Left lobe of liver (tissue), 2 donors: ENCODE measurements around the gene B3GLCT. TPM values are rescaled to one million over a fixed set of nuclear protein-coding genes. Genes with fewer than 3 reads are reported as not detected.

Experiments used
- ATAC-seq: fragments of 200-7000 bp; cut with Tn5 transposase; one replicate; pipeline ENCODE4 v1.9.1; 2020; ENCODE audit warnings: mild to moderate bottlenecking, moderate library complexity
- DNase-seq: peaks from one replicate; pipeline ENCODE4 v3.0.0-alpha.2; 2020; ENCODE audit warnings: low spot score
- total RNA-seq: library from RNA; stranded (reverse); gene quantifications from one replicate; pipeline ENCODE4 v1.2.1, GENCODE V29; 2021
- donor health status: DM: no; HTN: no; CAD: no; lungs with moderate emphysema.
- donor health status: DM: no; HTN: yes; CAD: no.

The B3GLCT gene
- total RNA-seq, 1 donor from 2014 or later, result 3.3 TPM

DNA sequence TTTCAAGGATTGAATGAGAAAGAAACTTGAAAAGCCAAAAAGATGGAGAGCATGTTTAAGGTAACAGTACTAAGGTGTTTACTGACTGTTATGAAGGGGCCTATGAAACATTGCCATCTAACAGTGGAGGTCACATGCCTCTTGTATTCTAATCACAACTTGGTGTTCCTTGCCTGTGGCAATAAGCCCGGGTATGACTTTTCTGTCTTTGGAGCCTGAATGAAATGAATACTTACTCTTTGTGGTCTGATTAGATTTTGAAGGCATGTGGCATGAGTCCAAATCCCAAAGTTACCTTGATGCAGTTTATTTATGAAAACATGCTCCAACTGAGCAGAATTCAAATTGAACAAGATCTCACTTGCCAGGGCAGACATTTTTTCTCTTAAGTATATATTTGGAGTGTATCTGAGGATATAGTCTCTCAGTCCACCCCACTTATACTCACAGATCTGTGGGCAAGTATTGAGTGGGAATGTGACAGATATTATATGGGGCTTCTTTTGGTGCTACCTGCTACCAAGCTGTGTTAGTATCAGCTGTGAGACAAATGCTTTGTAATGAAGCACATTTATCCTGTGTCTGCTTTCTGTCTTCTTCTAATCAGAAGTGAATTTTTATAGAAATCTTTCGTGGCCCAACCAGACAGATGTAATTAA, 67.5 kb downstream of the B3GLCT start:
- DNase-seq (no peak), ATAC-seq (no peak)

DNA sequence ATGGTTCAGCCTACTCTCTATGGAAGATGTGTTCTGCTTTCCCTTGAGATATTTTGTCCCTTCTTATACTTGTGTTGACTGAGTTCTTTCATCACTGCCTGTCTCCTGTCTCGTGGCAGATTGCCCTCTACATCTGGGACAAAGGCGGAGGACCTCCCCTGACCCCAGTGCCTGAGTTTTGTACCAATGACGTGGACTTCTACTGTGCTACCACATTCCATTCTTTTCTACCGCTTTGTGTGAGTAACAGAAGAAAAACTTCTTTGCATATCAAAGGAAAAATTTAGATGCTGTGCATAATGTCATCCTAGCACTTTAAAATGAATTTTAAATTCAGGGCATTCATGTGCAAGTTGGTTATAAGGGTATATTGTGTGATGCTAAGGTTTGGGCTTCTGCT, 74.6 kb downstream of the B3GLCT start:
- no peak for ATAC-seq
- DNase-seq, result no peak

DNA sequence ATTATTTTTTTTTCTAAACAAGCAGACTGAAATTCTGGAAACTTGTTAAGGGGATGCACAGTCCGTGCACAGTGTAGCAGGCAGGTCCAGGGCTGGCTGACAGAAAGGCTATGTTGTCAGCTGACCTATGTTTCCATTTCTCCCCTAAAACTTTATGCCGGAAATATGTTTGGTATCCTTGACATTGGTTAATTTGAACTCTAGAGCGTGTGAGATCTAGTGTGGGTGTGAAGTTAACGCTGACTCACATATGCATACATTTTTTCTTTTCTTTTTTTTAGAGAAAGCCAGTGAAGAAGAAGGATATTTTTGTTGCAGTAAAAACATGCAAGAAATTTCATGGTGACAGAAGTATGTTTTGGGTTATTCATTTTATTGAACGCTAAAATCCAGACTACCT, 76.6 kb downstream of the B3GLCT start:
- ATAC-seq (no peak), DNase-seq (no peak)

GRCh38 chr13:31278869-31279268, 79.1 kb downstream of the B3GLCT start:
- DNase-seq (no peak), ATAC-seq (no peak)

DNA sequence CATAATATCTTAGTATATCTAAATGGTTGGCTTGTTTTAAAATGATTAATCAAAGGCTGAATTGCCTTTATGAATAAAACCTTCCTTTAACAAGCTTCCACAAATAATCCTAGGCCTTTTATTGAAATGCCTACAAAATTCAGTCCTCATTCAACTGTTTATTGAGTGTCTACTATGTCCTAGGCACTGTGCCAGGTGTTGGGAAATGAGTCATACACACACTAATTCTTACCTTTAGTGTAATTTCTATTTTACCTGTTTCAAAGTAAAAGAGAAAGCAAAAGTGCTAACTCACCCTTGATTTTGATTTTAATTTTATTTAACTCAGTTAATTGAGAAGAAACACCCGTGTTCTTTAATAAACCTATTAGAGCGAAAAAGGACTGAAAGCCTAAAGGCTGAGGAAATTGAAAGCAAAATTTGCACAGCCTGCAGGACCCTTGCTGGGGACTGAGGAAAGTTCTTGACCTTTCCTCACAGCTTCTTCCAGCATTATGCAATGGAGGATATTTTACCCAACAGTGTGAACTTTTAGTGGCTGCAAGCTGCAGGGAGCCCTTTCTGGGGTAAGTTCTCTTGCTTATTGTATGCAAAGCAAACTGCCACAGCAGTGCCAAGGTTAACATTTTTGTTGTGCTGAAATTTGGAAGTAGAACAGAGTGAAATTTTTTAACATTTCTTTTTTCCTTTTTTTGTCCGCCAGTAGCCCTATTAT, 83.1 kb downstream of the B3GLCT start:
- ATAC-seq (no peak), DNase-seq (no peak)

DNA sequence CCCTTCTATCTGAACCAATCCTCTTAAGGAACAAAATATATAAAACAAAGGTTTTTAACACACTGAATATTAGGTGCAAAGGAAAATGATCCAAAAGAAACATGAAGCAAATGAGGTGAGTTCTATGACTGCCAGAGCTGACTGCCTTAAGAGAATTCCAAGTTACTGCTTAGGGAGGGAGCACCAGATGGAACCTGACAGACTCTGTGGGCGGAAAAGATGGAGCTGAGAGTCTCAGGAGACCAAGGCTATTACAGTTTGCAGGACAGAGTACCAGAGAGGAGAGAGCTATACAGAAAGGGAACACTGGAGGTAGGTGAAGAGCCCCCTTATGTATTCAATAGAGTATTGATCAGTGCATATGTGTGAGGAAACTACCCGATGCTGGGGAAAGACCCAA, 87.2 kb downstream of the B3GLCT start:
- DNase-seq (no peak), ATAC-seq (no peak)

GRCh38 chr13:31301119-31301518, 101.3 kb downstream of the B3GLCT start:
- DNase-seq (no peak), ATAC-seq (no peak)

DNA sequence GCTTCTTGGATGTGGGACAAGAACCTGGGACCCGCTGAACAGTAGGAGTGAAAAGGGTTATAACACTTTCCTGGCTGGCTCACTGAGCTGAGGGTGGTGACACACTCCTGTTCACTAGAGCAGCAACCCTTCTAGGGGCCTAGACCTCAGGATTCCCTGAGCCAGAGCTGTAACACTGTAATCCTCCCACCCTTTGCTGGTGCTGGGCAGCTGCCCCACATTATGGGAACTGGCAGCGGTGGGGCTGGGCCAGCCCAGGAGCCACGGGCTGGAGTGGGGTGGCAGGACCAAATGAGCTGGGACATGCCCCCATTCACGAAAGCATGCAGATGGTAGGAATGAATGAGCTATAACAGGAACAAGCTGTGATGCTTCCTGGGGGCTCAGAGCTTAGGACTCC, 110.6 kb downstream of the B3GLCT start:
- ATAC-seq, result no peak
- no peak for DNase-seq

DNA sequence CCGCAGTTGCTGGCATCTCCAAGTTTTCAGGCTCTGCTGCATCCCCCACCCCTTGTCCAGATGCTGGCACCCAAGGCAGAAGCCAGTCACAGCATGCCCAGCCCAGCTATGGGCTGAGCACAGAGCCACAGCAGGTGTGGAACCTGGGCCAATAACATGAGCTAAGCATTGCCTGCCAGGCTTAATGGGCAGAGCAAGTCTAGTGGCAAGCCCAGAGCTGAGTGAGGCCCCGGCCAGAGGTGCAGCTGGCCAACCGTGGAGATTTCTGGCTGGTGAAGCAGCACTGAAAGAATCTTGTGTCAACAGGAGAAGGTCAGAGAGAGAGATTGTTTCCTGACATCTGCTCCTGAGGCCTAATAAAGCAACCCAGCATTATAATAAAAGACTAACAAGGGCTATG, 111.0 kb downstream of the B3GLCT start:
- ATAC-seq (no peak), DNase-seq (no peak)

GRCh38 chr13:31311921-31312320, 112.1 kb downstream of the B3GLCT start:
- DNase-seq (no peak), ATAC-seq (no peak)

DNA sequence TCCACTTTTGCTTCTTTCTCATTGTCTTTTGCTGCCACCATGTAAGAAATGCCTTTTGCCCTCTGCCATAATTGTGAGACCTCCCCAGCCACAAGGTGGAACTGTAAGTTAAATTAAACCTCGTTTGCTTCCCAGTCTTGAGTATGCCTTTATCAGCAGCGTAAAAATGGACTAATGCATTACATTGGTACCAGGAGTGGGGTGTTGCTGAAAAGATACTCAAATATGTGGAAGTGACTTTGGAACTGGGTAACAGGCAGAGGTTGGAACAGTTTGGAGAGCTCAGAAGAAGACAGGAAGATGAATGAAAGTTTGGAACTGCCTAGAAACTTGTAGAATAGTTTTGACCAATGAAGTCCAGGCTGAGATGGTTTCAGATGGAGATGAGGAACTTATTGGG, 115.2 kb downstream of the B3GLCT start:
- DNase-seq (no peak), ATAC-seq (no peak)

DNA sequence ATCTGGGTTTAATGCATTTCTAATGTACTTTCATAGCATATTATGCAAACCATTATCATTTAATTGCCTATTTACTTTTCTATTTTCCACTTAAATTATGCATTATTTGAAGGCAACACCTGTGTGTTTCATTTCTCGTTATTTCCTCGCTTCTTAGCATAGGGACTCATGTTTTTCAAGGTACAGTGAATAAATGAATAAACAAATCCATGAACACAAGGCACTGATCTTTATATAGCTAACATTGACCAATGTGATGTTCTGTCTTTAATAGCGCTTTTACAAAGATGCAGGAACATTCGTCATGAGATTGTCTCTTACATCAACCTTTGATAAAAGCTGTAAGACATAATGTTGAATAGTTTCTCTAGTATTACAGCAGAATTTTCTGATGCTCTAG, 121.2 kb downstream of the B3GLCT start:
- ATAC-seq, result no peak
- no peak for DNase-seq

DNA sequence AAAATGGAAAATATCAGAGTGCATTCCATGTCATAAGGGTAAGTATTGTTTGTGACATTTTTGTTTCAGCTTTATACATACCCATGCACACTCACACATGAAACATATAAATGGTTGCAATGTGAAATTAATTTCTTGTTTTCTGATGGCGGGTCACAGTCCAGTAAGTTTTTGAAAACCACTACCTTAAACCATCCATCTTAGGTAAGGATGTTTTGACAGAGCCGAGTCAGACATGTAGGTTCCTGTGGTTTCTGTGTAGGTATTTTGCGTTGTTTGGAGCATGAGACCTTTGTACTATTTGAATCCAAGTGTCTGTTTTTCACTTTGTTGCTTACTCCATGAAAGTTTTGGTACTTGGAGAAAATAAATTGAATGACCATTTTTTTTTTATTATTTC, 121.7 kb downstream of the B3GLCT start:
- ATAC-seq (no peak), DNase-seq (no peak)

- no peak for DNase-seq
- ATAC-seq, result no peak
Measured at GRCh38 chr13:31322026-31322425, 122.3 kb downstream of the B3GLCT start.

DNA sequence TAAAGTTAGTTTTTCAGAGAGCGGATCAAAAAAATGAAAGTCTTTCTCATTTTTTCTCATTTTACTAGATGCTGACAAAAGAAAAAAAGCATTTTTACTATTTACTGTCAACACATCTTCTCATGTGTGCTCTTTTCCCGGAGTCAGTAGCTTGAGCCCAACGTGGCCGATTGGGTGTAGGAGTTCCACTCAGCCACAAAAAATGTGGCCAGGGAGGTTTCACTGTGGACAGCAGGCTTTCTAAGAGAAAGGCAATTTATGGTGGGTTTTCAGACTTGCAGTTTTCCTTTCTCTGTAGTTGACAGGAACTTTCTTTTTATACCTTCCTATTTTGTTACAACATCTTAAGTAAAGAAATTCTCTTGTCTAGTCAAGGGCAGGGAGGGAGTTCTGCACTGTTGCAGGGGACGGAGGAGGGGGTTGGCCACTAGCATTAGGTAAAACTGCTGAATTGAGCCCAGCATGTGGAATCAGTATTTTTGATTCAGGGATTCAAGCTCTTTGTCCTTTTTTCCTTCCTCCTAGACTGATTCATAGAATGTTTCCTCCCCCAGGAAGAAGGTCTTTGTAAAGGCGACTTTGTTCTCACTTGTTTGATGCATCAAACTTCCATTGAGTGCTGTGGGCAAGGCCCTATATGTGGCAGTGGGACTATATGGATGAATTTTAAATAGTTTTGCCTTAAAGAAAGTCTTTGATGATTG, 123.1 kb downstream of the B3GLCT start:
- no peak for ATAC-seq

GRCh38 chr13:31327182-31327860, 127.5 kb downstream of the B3GLCT start:
- DNase-seq (no peak), ATAC-seq (no peak)

More for the DNA sequence above, 123.1 kb downstream of the B3GLCT start:
- no peak for DNase-seq

DNA sequence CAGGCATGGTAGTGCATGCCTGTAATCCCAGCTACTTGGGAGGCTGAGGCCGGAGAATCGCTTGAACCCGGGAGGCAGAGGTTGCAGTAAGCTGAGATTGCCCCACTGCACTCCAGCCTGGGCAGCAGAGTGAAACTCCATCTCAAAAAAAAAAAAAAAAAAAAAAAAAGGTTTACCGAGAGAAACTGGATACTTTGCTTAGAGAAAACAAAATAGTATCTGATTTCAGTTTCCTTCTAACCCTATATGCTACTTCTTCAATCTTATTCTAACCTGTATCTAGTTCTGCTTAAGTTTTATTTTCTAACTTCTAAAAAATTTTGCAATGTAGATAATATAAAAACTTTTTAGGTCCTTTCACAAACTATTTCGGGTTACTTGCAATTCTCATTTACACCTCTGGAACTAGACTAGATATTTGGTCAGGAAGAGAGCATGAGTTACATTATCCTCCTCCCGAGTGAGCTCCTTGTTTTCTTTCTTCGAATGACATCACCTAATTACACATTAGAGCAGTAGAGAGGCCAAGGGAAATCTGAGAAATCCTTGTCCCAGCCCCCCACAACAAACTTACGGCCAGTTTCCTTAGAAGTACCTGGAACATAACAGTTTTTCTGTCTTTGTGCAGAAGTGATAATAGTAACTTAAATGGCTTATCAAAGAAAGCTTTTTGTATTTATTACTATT, 128.9 kb downstream of the B3GLCT start:
- ATAC-seq (no peak), DNase-seq (no peak)

DNA sequence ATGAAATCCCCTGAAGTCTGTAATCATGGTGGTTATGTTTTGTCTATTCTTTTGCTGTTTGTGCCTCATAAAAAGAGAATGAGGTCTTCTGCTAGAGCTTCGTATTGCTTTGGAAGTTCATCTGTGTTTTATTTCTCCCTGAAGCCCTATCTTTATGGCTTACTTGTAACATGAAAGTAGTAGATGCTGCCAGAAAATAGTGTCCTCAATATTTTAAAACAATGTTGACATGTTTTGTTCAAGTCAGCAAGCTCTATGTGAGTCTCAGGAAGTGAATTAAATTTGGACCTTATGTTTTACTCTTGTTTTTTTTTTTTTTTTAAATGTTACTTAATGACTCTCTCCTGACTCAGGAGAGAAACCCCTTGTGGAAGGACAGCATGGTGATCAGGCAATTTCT, 130.5 kb downstream of the B3GLCT start:
- no peak for DNase-seq
- no peak for ATAC-seq

DNA sequence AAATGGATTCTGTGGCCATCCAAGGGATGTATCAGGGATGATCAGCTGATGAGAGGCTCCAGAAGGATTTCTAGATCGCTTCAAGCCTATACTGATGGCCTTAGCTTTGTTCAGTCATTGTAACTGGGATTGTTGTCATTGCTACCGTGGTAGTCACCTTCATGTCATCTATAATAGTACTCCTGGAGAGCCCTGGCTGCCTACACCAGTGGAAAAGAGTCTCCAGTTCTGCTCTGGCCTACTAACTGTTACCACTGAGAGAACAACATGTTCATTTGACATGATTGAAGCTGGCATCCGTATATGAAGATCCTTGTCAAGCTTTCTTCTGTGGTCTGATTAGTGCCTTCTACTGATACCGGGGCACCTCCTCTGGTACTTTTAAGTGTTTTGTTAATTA, 131.3 kb downstream of the B3GLCT start:
- ATAC-seq (no peak), DNase-seq (no peak)

- no peak for ATAC-seq
- DNase-seq, result no peak
Measured at GRCh38 chr13:31334547-31334946, 134.8 kb downstream of the B3GLCT start.

DNA sequence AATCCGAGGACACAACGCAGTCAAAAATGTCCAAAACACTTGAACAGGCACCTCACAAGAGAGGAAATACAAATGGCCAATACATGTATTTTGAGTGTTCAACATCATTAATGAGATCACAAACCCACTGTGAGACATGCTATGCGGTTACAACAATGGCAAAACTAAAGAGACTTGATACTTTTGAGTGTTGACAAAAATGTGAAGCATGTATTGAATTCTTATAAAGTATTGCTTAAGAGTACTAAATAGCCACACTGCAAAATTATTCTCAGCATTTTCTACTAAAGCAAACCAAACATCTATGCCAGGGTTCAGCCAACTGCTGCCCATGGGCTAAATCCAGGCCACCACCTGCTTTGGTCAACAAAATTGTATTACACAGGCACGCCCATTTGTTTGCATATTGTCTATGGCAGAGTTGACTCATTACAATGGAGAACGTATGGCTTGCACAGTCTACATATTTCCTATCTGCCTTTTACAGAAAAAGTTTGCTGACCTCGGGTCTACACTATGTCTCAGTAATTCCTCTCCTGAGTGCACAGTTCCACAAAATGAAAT, 135.3 kb downstream of the B3GLCT start:
- ATAC-seq, result no peak
- DNase-seq, result no peak
